G401 (cell line): Measurements from ENCODE around the gene SLC25A22. TPM values are rescaled to one million over a fixed set of nuclear protein-coding genes. Genes with fewer than 3 reads are reported as not detected.

Source experiments
- DNase-seq: peaks from one replicate; pipeline ENCODE4 v3.0.0-alpha.2; 2015; ENCODE audit warnings: low spot score
- in situ Hi-C: cut with HindIII; loops from 2 replicates; pipeline ENCODE4 v1.10.0; 2016; ENCODE audit warnings: low sequenced_read_pairs, mixed read lengths
- total RNA-seq: library from RNA; depleted of rRNA; stranded (reverse); fragments of >200 nt; shearing (Covaris generic); gene quantifications from 2 replicates; pipeline ENCODE4 v1.2.3, GENCODE V29; 2014; rRNA removed

Gene SLC25A22
- 48.2 and 76.5 TPM in 2 replicates for total RNA-seq

- DNase-seq = peak; percentile 79
- in situ Hi-C loops = no loop called here
Measured at GRCh38 chr11:798093-798713, at the start of gene SLC25A22. Gene SLC25A22 (minus strand): TSS chr11:798281. CDS start chr11:795006, 3,275 bp downstream.

DNA sequence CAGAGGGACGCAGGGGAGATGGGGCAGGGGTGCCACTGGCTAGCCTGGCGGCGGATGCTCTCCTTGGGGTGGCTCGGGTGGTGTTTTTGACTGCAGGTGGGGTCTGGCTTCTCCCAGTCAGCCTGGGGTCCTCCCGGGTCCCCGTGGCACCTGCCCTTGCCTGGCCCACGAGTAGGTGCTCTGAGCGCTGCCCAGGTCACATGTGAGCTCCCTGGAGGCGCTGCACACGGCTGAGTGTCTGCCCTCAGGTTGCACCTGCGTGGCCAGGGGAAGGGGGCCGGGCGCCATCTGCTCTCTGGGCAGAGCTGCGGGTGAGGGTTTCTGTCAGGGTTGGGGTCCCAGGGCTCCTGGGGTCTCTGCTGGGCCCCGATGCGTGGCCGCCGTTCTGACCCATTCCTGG, 49.8 kb upstream of the SLC25A22 start:
- DNase-seq = no peak
- in situ Hi-C loops = no loop called here

DNA sequence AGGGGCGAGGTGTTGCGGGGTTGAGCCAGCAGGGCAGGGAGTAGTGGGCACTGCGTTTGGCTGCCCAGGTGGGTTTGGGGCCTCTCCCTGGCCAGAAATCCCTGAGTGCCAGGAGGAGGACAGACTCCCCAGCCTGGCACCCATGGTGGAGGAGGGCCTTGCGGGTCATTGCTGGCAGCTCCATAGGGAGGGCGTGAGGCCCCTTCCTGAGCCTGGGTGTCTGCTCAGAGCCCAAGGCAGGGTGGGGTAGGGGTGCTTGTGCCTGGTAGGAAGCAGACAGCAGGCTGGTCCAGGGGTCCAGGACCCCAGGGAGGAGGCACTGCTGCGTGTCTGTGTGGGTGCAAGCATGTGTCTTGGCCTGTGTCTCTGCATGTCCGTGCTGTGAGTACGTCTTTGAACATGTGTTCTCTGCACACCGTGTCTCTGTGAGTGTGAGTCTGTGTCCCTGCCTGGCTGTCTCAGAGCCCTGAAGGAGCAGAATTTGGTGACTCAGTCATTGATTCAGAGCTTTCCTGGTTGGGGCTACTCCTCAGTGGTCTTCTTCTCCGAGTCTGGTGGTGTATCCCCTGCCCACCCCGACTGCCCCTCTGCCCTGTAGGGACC, 48.5 kb upstream of the SLC25A22 start:
- in situ Hi-C loops = no loop called here
- no peak for DNase-seq

- in situ Hi-C loops = no loop called here
- no peak for DNase-seq
Measured at GRCh38 chr11:845872-846495, 47.9 kb upstream of the SLC25A22 start.

- peak; percentile 67 for DNase-seq
- in situ Hi-C loops = no loop called here
Measured at GRCh38 chr11:844693-845644, 46.9 kb upstream of the SLC25A22 start.

DNA sequence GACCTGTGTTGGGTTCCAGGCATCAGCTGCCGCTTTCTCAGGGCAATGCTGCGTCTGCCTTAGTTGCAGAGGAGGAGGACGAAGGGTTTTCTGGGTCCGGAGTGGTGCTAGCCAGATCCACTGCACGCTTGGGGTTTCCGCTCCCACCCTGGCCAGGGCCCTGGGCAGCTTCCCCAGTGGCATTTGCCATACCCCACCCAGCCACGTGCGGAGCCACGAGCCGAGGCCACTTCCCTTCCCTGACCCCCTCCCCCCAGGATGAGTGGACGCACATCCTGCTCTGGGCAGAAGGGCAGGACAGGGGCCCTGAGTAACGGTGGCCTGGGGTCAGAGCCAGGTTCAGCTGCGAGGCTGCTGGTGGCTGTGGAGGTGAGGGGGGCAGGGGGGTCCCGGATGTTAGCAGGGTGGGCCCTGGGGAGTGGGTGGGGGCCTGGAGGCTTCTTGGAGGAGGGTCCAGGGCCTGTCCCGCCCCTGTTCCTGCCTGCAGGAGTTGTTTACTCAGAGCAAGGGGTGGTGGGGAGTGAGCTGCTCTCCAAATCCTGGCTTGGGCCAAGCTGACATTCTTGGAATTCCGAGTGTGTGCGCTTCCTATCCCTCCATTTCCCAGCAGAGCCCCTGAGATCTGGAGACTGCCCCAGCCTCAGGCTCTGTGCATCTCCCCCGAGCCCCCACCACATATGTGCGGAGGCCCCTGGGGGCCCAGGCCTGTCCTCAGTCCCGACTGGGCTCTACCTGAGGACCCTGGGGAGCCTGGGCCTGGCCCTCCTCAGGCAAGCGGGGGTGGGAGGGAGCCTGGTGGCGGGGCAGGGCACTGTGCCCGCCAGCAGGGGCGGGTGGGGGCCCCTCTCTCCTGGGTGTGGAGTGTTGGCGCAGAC, 46.0 kb upstream of the SLC25A22 start:
- in situ Hi-C loops = no loop called here
- peak; percentile 65 for DNase-seq

DNA sequence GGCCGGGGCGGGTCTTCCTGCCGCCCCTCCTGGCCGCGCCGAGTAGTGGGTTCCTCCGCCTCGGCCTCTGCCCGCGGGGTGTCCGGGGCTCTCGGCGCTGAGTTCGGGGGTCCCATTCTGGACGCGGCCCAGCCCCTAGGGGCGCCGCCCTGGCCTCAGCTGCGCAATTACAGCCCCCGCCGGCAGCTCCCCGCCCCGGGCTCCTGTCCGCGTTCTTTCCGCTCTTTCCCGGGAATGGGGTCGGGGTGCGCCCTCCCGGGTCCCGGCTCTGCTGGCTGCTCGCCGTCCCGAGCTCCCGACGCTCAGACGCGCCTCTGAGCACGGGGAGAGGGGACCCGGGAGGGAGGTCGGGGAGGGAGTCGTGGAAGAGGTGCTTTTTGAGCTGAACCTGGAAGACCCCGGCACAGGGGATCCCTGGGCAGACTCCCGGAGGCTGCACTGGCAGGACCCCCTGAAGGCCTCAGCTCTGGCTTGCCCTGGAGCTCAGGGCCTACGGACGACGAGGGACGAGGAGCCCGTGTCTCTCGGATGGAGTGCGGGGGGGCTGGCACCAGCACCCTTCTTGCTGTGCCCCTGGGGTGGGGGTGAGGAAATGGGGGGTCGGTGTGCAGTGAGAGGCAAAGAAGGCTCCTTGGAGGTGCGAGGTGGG, 45.1 kb upstream of the SLC25A22 start:
- in situ Hi-C loops = no loop called here
- no peak for DNase-seq

- in situ Hi-C loops = no loop called here
- peak; percentile 84 for DNase-seq
Measured at GRCh38 chr11:842370-843002, 44.4 kb upstream of the SLC25A22 start, which contains the start of the genes POLR2L and TSPAN4. Gene POLR2L (minus strand): TSS chr11:842529. CDS start chr11:842508, 21 bp downstream. Gene TSPAN4 (plus strand): TSS chr11:842852. CDS start chr11:850305, 7,453 bp downstream.

DNA sequence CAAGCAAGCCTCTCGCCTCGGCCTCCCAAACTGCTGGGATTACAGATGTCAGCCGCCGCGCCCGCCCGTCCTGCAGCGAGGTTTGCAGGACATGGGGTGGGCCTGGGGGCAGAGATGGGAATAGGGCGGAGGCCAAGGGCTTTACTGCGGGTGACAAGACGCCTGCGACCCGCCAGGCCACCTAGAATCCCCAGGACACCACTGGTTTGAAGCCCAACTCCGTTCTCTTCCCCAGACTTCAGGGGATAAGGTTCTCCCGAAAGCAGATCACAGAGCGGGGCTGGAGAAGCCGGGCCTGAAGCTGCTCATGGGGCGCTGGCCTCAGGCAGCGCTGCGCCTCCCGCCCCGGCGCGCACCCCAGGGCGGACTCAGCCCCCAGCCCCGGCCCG, 43.9 kb upstream of the SLC25A22 start:
- in situ Hi-C loops = no loop called here
- DNase-seq = no peak

GRCh38 chr11:839875-840617, 42.0 kb upstream of the SLC25A22 start:
- in situ Hi-C loops = no loop called here
- DNase-seq = no peak

DNA sequence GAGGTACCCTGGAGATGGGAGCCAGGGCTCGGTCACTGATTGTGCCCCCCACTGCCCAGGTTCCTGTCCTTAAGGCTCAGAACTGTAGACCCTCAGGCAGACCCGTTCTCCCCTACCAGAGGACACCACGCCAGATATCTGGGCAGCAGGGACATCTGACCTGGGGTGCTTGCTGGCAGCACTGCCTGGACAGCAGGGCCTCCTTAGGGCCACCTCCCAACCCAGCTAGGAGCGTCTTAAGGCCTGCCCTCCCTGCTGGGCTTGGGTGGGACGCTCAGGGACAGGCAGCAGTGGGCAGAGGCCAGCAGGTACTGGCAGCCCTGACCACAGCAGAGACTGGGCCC, 41.2 kb upstream of the SLC25A22 start:
- no peak for DNase-seq
- in situ Hi-C loops = no loop called here

GRCh38 chr11:838441-839279, 40.6 kb upstream of the SLC25A22 start:
- in situ Hi-C loops = no loop called here
- no peak for DNase-seq

GRCh38 chr11:837990-838307, 39.9 kb upstream of the SLC25A22 start:
- in situ Hi-C loops = no loop called here
- no peak for DNase-seq

- in situ Hi-C loops = no loop called here
- DNase-seq = no peak
Measured at GRCh38 chr11:837189-837989, 39.3 kb upstream of the SLC25A22 start.

DNA sequence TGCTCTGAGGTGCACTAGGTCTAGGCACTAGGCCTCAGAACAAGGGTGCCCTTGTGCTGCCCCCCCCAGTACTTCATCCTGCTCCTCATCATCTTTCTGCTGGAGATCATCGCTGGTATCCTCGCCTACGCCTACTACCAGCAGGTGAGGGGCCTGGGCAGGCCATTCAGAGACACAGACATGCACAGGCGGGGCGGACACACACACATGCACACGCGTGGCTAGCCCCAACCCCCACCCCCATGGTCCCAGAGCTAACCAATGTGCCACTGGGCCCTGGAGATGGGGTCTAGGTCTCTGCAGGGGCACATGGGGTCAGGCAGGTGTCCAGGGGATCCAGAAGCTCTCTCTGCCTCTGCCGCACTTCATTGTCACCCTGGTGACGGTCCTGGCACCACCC, 38.6 kb upstream of the SLC25A22 start:
- no peak for DNase-seq
- in situ Hi-C loops = no loop called here

DNA sequence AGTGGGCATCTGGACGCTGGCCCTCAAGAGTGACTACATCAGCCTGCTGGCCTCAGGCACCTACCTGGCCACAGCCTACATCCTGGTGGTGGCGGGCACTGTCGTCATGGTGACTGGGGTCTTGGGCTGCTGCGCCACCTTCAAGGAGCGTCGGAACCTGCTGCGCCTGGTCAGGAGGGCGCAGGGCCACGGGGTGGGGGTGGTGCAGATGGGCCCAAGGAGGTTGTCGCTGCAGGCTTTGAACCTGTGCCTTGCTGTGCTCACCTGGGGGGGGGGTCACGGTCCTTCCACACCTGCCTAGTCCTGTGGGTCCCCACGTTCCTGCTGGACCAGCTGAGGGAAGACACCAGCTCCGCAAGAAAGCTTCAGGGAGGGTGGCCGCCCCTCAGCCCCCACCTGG, 38.2 kb upstream of the SLC25A22 start:
- in situ Hi-C loops = no loop called here
- DNase-seq = no peak
